MM.1S (cell line): ENCODE results near the gene RGS6.

Experiments used
- DNase-seq: peaks from one replicate; pipeline ENCODE4 v3.0.0-alpha.2; 2015
- H2AFZ ChIP-seq: fragments of 300-600 bp; sonication (generic); 2 replicates; pipeline ENCODE4 v1.6.0; 2016; ENCODE audit warnings: antibody characterized with exemption, low read length
- H3F3A ChIP-seq: fragments of 300-600 bp; sonication (generic); 2 replicates; pipeline ENCODE4 v1.6.1; 2016; ENCODE audit warnings: mild to moderate bottlenecking, antibody characterized with exemption, low read length, moderate library complexity, mixed read lengths; ENCODE audit not compliant: insufficient read depth
- H3K27ac ChIP-seq: fragments of 300-600 bp; sonication (generic); 2 replicates; pipeline ENCODE4 v1.5.1; 2016; ENCODE audit warnings: mild to moderate bottlenecking, low read length
- H3K27me3 ChIP-seq: fragments of 300-600 bp; sonication (generic); replicated peaks from 2 replicates; pipeline ENCODE4 v1.6.0; 2016; ENCODE audit warnings: low read length; ENCODE audit not compliant: insufficient read depth
- H3K36me3 ChIP-seq: fragments of 300-600 bp; sonication (generic); replicated peaks from 2 replicates; pipeline ENCODE4 v1.6.1; 2016; ENCODE audit warnings: mild to moderate bottlenecking, low read length, mixed read lengths; ENCODE audit not compliant: insufficient read depth
- H3K4me1 ChIP-seq: fragments of 300-600 bp; sonication (generic); 2 replicates; pipeline ENCODE4 v1.6.1; 2016; ENCODE audit warnings: low read length, mixed read lengths
- H3K4me2 ChIP-seq: fragments of 300-600 bp; sonication (generic); 2 replicates; pipeline ENCODE4 v1.6.0; 2016; ENCODE audit warnings: low read depth, low read length
- H3K4me3 ChIP-seq: fragments of 300-600 bp; sonication (generic); 2 replicates; pipeline ENCODE4 v1.5.1; 2016; ENCODE audit warnings: low read length, mixed read lengths
- H3K79me2 ChIP-seq: fragments of 300-600 bp; sonication (generic); 2 replicates; pipeline ENCODE4 v1.6.1; 2016; ENCODE audit warnings: mixed run types, low read length, mixed read lengths
- H3K9ac ChIP-seq: fragments of 300-600 bp; sonication (generic); 2 replicates; pipeline ENCODE4 v1.6.1; 2016; ENCODE audit warnings: low read length, mixed read lengths
- H3K9me2 ChIP-seq: fragments of 300-600 bp; sonication (generic); replicated peaks from 2 replicates; pipeline ENCODE4 v1.6.1; 2016; ENCODE audit warnings: mild to moderate bottlenecking, low read length, mixed read lengths; ENCODE audit not compliant: insufficient read depth
- H3K9me3 ChIP-seq: fragments of 300-600 bp; sonication (generic); replicated peaks from 2 replicates; pipeline ENCODE4 v1.6.1; 2016; ENCODE audit warnings: mild to moderate bottlenecking, low read length, mixed read lengths; ENCODE audit not compliant: insufficient read depth
- H4K20me1 ChIP-seq: fragments of 300-600 bp; sonication (generic); 2 replicates; pipeline ENCODE4 v1.6.1; 2016; ENCODE audit warnings: mild to moderate bottlenecking, low read length, moderate library complexity, mixed read lengths; ENCODE audit not compliant: insufficient read depth
- CTCF ChIP-seq: fragments of 300-600 bp; sonication (generic); IDR thresholded peaks from 2 replicates; pipeline ENCODE4 v1.5.1; 2016; ENCODE audit warnings: antibody characterized with exemption, low read length, mixed read lengths
- EZH2 ChIP-seq: fragments of 300-600 bp; sonication (generic); optimal IDR thresholded peaks from 2 replicates; pipeline ENCODE3; 2017; ENCODE audit warnings: low read depth, mild to moderate bottlenecking, antibody characterized with exemption, low read length, mixed read lengths
- EZH2phosphoT487 ChIP-seq: fragments of 300-600 bp; sonication (generic); IDR thresholded peaks from 2 replicates; pipeline ENCODE4 v1.6.1; 2018; ENCODE audit warnings: antibody characterized with exemption, low read length

The RGS6 gene

GRCh38 chr14:72553656-72554055 lies 621.4 kb downstream of the RGS6 start:
- TF ChIP-seq EZH2 (no peak), CTCF (no peak), EZH2phosphoT487 (no peak)
- no peaks in the 10 kb centered on the region for H3K36me3 ChIP-seq
- H3K27me3 ChIP-seq = no peaks in the 10 kb centered on the region
- no peaks in the 10 kb centered on the region for H3K79me2 ChIP-seq
- no peak overlapping the region for H3K9ac ChIP-seq
- H3F3A ChIP-seq = no peaks in the 10 kb centered on the region
- no peak overlapping the region for H3K4me3 ChIP-seq
- H3K9me3 ChIP-seq = no peaks in the 10 kb centered on the region
- H3K4me2 ChIP-seq = no peak overlapping the region
- no peak overlapping the region for H3K27ac ChIP-seq
- H4K20me1 ChIP-seq = no peaks in the 10 kb centered on the region
- H3K4me1 ChIP-seq = no peaks in the 10 kb centered on the region
- no peaks in the 10 kb centered on the region for H3K9me2 ChIP-seq
- no peak overlapping the region for H2AFZ ChIP-seq
- no peak for DNase-seq

- no peaks in the 10 kb centered on the region for H3K79me2 ChIP-seq
- no peaks in the 10 kb centered on the region for H3K9me2 ChIP-seq
- H3K9me3 ChIP-seq = no peaks in the 10 kb centered on the region
- no peak overlapping the region for H3K4me2 ChIP-seq
- H3K36me3 ChIP-seq = no peaks in the 10 kb centered on the region
- H3K27me3 ChIP-seq = no peaks in the 10 kb centered on the region
- TF ChIP-seq EZH2phosphoT487 (no peak), CTCF (no peak), EZH2 (no peak)
- no peaks in the 10 kb centered on the region for H3K4me1 ChIP-seq
- DNase-seq = no peak
- H3K4me3 ChIP-seq = no peak overlapping the region
- H3K27ac ChIP-seq = no peak overlapping the region
- H2AFZ ChIP-seq = no peak overlapping the region
- H4K20me1 ChIP-seq = no peaks in the 10 kb centered on the region
- no peak overlapping the region for H3K9ac ChIP-seq
- H3F3A ChIP-seq = no peaks in the 10 kb centered on the region
Observed at GRCh38 chr14:72554401-72554800, 622.2 kb downstream of the RGS6 start.

GRCh38 chr14:72554994-72555608 lies 622.9 kb downstream of the RGS6 start:
- Histone ChIP-seq H3K9me2 (no peaks in the 10 kb centered on the region), H3K9ac (no peak overlapping the region), H3K27me3 (no peaks in the 10 kb centered on the region), H3K27ac (no peak overlapping the region), H3K9me3 (no peaks in the 10 kb centered on the region), H3K79me2 (no peaks in the 10 kb centered on the region), H3F3A (no peaks in the 10 kb centered on the region), H3K4me2 (no peak overlapping the region), H2AFZ (no peak overlapping the region), H3K4me1 (no peaks in the 10 kb centered on the region), H3K4me3 (no peak overlapping the region), H3K36me3 (no peaks in the 10 kb centered on the region), H4K20me1 (no peaks in the 10 kb centered on the region)
- DNase-seq = no peak
- no peak for TF ChIP-seq EZH2

- Histone ChIP-seq H3K27ac (no peak overlapping the region), H3F3A (no peaks in the 10 kb centered on the region), H2AFZ (no peak overlapping the region), H3K9me3 (no peaks in the 10 kb centered on the region), H3K9ac (no peak overlapping the region), H3K79me2 (no peaks in the 10 kb centered on the region), H3K27me3 (no peaks in the 10 kb centered on the region), H3K9me2 (no peaks in the 10 kb centered on the region), H3K4me3 (no peak overlapping the region), H3K36me3 (no peaks in the 10 kb centered on the region), H3K4me2 (no peak overlapping the region), H3K4me1 (no peaks in the 10 kb centered on the region), H4K20me1 (no peaks in the 10 kb centered on the region)
- DNase-seq = no peak
- TF ChIP-seq EZH2phosphoT487 (no peak), EZH2 (no peak), CTCF (no peak)
Observed at GRCh38 chr14:72555609-72556000, 623.4 kb downstream of the RGS6 start.
